IMR-90 (cell line): ENCODE measurements around the gene VIT. TPM values are rescaled to one million over a fixed set of nuclear protein-coding genes. Genes with fewer than 3 reads are reported as not detected.

ENCODE experiments used
- ATAC-seq: fragments of 200-7000 bp; cut with Tn5 transposase; 2 replicates; pipeline ENCODE4 v1.9.1; 2020; ENCODE audit warnings: low read depth, mild to moderate bottlenecking, moderate library complexity
- BruUV-seq: library from RNA; stranded (reverse); fragments of 400-500 nt; replicated peaks from 2 replicates; lab custom pipeline; 2021; lab: Mats Ljungman, UMichigan
- CTCF ChIA-PET: fragments of 300-600 bp; formaldehyde crosslinking; extraction: SDS; loops from one replicate; lab custom pipeline; 2021; ENCODE audit warnings: antibody characterized with exemption; lab: Yijun Ruan, JAX
- POLR2A ChIA-PET: fragments of 300-600 bp; sonication (Branson Sonifier 250); formaldehyde crosslinking; loops from one replicate; lab custom pipeline; 2022; ENCODE audit warnings: antibody characterized with exemption; ENCODE audit not compliant: unreplicated experiment; lab: Charles Lee
- DNase-seq: peaks from one replicate; pipeline ENCODE4 v3.0.0; 2013
- H2AFZ ChIP-seq: replicated peaks from 2 replicates; pipeline ENCODE3; 2013; ENCODE audit warnings: low read length, mild to moderate bottlenecking; ENCODE audit not compliant: poor library complexity
- H2AK5ac ChIP-seq: 2 replicates; pipeline ENCODE4 v1.6.1; 2013; ENCODE audit warnings: low read depth, low read length, inconsistent platforms
- H2AK9ac ChIP-seq: replicated peaks from 2 replicates; pipeline ENCODE3; 2013; ENCODE audit warnings: mild to moderate bottlenecking, low read depth, low read length, moderate library complexity; ENCODE audit not compliant: poor library complexity
- H2BK120ac ChIP-seq: 2 replicates; pipeline ENCODE4 v1.6.1; 2013; ENCODE audit warnings: low read depth, low read length, inconsistent platforms
- H2BK15ac ChIP-seq: 3 replicates; pipeline ENCODE4 v1.6.1; 2013; ENCODE audit warnings: low read depth, low read length, inconsistent platforms
- H2BK20ac ChIP-seq: 2 replicates; pipeline ENCODE4 v1.6.1; 2013; ENCODE audit warnings: low read depth, mild to moderate bottlenecking, inconsistent platforms, low read length, moderate library complexity
- H2BK5ac ChIP-seq: 2 replicates; pipeline ENCODE4 v1.6.1; 2013; ENCODE audit warnings: mild to moderate bottlenecking, low read depth, low read length, inconsistent platforms; ENCODE audit not compliant: poor library complexity, severe bottlenecking
- H3K14ac ChIP-seq: replicated peaks from 2 replicates; pipeline ENCODE4 v1.6.1; 2013; ENCODE audit warnings: low read depth, low read length, inconsistent platforms
- H3K18ac ChIP-seq: 2 replicates; pipeline ENCODE4 v1.6.1; 2013; ENCODE audit warnings: low read depth, low read length, control low read depth
- H3K23ac ChIP-seq: 2 replicates; pipeline ENCODE4 v1.6.1; 2013; ENCODE audit warnings: low read depth, low read length, inconsistent platforms
- H3K27ac ChIP-seq: 2 replicates; pipeline ENCODE4 v1.5.1; 2013; ENCODE audit warnings: mild to moderate bottlenecking, control low read depth, low read length; ENCODE audit not compliant: insufficient read depth
- H3K27me3 ChIP-seq: 2 replicates; pipeline ENCODE4 v1.6.1; 2013; ENCODE audit warnings: low read length; ENCODE audit not compliant: control insufficient read depth, insufficient read depth
- H3K36me3 ChIP-seq: 2 replicates; pipeline ENCODE4 v1.6.1; 2013; ENCODE audit warnings: low read length, mixed read lengths; ENCODE audit not compliant: control insufficient read depth, insufficient read depth
- H3K4ac ChIP-seq: 2 replicates; pipeline ENCODE4 v1.6.1; 2013; ENCODE audit warnings: low read depth, low read length, inconsistent platforms
- H3K4me1 ChIP-seq: 2 replicates; pipeline ENCODE4 v1.6.1; 2013; ENCODE audit warnings: low read length, mixed read lengths; ENCODE audit not compliant: control insufficient read depth, insufficient read depth
- H3K4me2 ChIP-seq: 2 replicates; pipeline ENCODE4 v1.6.1; 2013; ENCODE audit warnings: low read depth, mild to moderate bottlenecking, control low read depth, low read length, moderate library complexity
- H3K4me3 ChIP-seq: 2 replicates; pipeline ENCODE4 v1.5.1; 2013; ENCODE audit warnings: low read depth, mild to moderate bottlenecking, control low read depth, low read length, moderate library complexity; ENCODE audit not compliant: insufficient read depth
- H3K56ac ChIP-seq: 2 replicates; pipeline ENCODE4 v1.6.1; 2013; ENCODE audit warnings: low read length, inconsistent platforms; ENCODE audit not compliant: insufficient read depth; ENCODE audit errors: extremely low read depth
- H3K79me1 ChIP-seq, 2 experiments: 2 replicates each; pipeline ENCODE4 v1.6.1; 2013; ENCODE audit warnings: low read length in 2 of 2, inconsistent platforms in 1 of 2, low read depth in 1 of 2
- H3K9ac ChIP-seq: 2 replicates; pipeline ENCODE4 v1.6.1; 2013; ENCODE audit warnings: low read depth, low read length, control low read depth
- H3K9me1 ChIP-seq: 2 replicates; pipeline ENCODE4 v1.6.1; 2013; ENCODE audit warnings: low read length, inconsistent platforms; ENCODE audit not compliant: insufficient read depth
- H3K9me3 ChIP-seq: 2 replicates; pipeline ENCODE4 v1.6.1; 2013; ENCODE audit warnings: low read length; ENCODE audit not compliant: control insufficient read depth, insufficient read depth
- H4K20me1 ChIP-seq: 2 replicates; pipeline ENCODE4 v1.6.1; 2013; ENCODE audit warnings: low read length, inconsistent platforms; ENCODE audit not compliant: insufficient read depth
- H4K5ac ChIP-seq: 2 replicates; pipeline ENCODE4 v1.6.1; 2013; ENCODE audit warnings: mild to moderate bottlenecking, low read depth, low read length, control low read depth
- H4K8ac ChIP-seq, 2 experiments: 2 replicates each; pipeline ENCODE4 v1.6.1; 2013; ENCODE audit warnings: low read depth in 2 of 2, low read length in 2 of 2, control low read depth in 1 of 2, inconsistent platforms in 1 of 2
- H4K91ac ChIP-seq: 2 replicates; pipeline ENCODE4 v1.6.1; 2013; ENCODE audit warnings: low read depth, low read length, inconsistent platforms; ENCODE audit not compliant: insufficient read depth
- BHLHE40 ChIP-seq: fragments of 150-350 bp; IDR thresholded peaks from 2 replicates; pipeline ENCODE4 v1.6.1; 2016; ENCODE audit warnings: mild to moderate bottlenecking, low read depth, low read length
- CEBPB ChIP-seq: IDR thresholded peaks from 2 replicates; pipeline ENCODE4 v1.6.1; 2012; ENCODE audit warnings: low read depth, low read length, improper control_type of control experiment
- CHD1 ChIP-seq: IDR thresholded peaks from 2 replicates; pipeline ENCODE4 v1.6.1; 2012; ENCODE audit warnings: low read depth, low read length, improper control_type of control experiment
- CTCF ChIP-seq: conservative IDR thresholded peaks from 2 replicates; pipeline ENCODE4 v1.5.1; 2012; ENCODE audit warnings: mild to moderate bottlenecking, low read depth, low read length, improper control_type of control experiment
- ELK1 ChIP-seq: fragments of 150-350 bp; IDR thresholded peaks from 2 replicates; pipeline ENCODE4 v1.6.1; 2016; ENCODE audit warnings: low read depth, mild to moderate bottlenecking, low read length, moderate library complexity, borderline replicate concordance
- FOS ChIP-seq: fragments of 150-350 bp; IDR thresholded peaks from 2 replicates; pipeline ENCODE4 v1.6.1; 2016; ENCODE audit warnings: low read depth, low read length
- MAFK ChIP-seq: IDR thresholded peaks from 2 replicates; pipeline ENCODE4 v1.6.1; 2012; ENCODE audit warnings: low read depth, low read length, improper control_type of control experiment
- MAZ ChIP-seq: IDR thresholded peaks from 2 replicates; pipeline ENCODE4 v1.6.1; 2012; ENCODE audit warnings: low read depth, mild to moderate bottlenecking, low read length, improper control_type of control experiment, moderate library complexity, borderline replicate concordance
- MXI1 ChIP-seq: IDR thresholded peaks from 2 replicates; pipeline ENCODE4 v1.6.1; 2012; ENCODE audit warnings: low read depth, mild to moderate bottlenecking, low read length, moderate library complexity, borderline replicate concordance
- RAD21 ChIP-seq: IDR thresholded peaks from 2 replicates; pipeline ENCODE4 v1.6.1; 2012; ENCODE audit warnings: low read length, improper control_type of control experiment
- RCOR1 ChIP-seq: IDR thresholded peaks from 2 replicates; pipeline ENCODE4 v1.6.1; 2012; ENCODE audit warnings: mild to moderate bottlenecking, low read length, improper control_type of control experiment; ENCODE audit not compliant: insufficient replicate concordance
- RFX5 ChIP-seq: IDR thresholded peaks from 2 replicates; pipeline ENCODE4 v1.8.0; 2012; ENCODE audit warnings: low read depth, mild to moderate bottlenecking, low read length, moderate library complexity
- SMC3 ChIP-seq: fragments of 150-350 bp; IDR thresholded peaks from 2 replicates; pipeline ENCODE4 v1.6.1; 2016; ENCODE audit warnings: low read depth, mild to moderate bottlenecking, antibody characterized with exemption, low read length, moderate library complexity
- whole genome bisulfite sequencing, 2 experiments: methylation state at CpG; one replicate each; pipeline versions ENCODE4 v1.1.5 to v1.1.7; 2013; ENCODE audit warnings: missing lambda C conversion rate in 2 of 2; ENCODE audit not compliant: insufficient read length in 1 of 2; ENCODE audit errors: extremely low coverage in 2 of 2; 5-methylcytosine and 5-hydroxymethylcytosine counted together
- dilution Hi-C: fragments of 300-500 bp; cut with HindIII; formaldehyde crosslinking; loops from one replicate; pipeline ENCODE4 v1.14.3; 2018; ENCODE audit warnings: low sequenced_read_pairs; ENCODE audit not compliant: unreplicated experiment
- in situ Hi-C: fragments of 300-500 bp; cut with MboI; formaldehyde crosslinking; loops from 3 replicates; pipeline ENCODE4 v1.14.3; 2019; ENCODE audit warnings: low sequenced_read_pairs, inconsistent platforms, mixed read lengths
- intact Hi-C: fragments of 100-400 bp; cut with micrococcal nuclease; formaldehyde crosslinking; loops from 2 replicates; pipeline ENCODE4 v1.10.0; 2022
- polyA plus RNA-seq, 3 experiments: library from polyadenylated mRNA; depleted of rRNA; stranded (reverse); fragments of >200 nt; gene quantifications; 2 replicates each; pipeline ENCODE4 v1.2.3, GENCODE V29; 2012; ENCODE audit warnings: low replicate concordance in 1 of 3
- total RNA-seq: library from RNA; depleted of rRNA; stranded (reverse); fragments of >200 nt; gene quantifications from 2 replicates; pipeline ENCODE4 v1.2.3, GENCODE V29; 2012

Gene VIT
- total and polyA plus RNA-seq, 2 of the 4 experiments (the other 2 are of a cell fraction) = under 0.01 TPM; not detected in 1

GRCh38 chr2:36831185-36831584 lies 134.7 kb downstream of the VIT start:
- Histone ChIP-seq H4K5ac (no peak overlapping the region), H4K8ac (no peak overlapping the region), H4K20me1 (no peaks in the 10 kb centered on the region), H3K4me3 (no peak overlapping the region), H2BK20ac (no peak overlapping the region), H3K4ac (no peak overlapping the region), H2AK9ac (no peak overlapping the region), H2AFZ (no peak overlapping the region), H3K18ac (no peak overlapping the region), H3K23ac (no peak overlapping the region), H3K27ac (no peak overlapping the region), H2BK15ac (no peak overlapping the region), H3K27me3 (no peaks in the 10 kb centered on the region), H3K9me3 (no peaks in the 10 kb centered on the region), H3K4me2 (no peak overlapping the region), H2AK5ac (no peak overlapping the region), H2BK5ac (no peak overlapping the region), H3K56ac (no peak overlapping the region), H3K79me1 (no peaks in the 10 kb centered on the region), H3K9me1 (no peaks in the 10 kb centered on the region), H3K36me3 (no peaks in the 10 kb centered on the region), H4K91ac (no peak overlapping the region), H3K4me1 (no peaks in the 10 kb centered on the region), H2BK120ac (no peak overlapping the region), H3K9ac (no peak overlapping the region), H3K14ac (no peak overlapping the region)
- DNase-seq (no peak), ATAC-seq (no peak)
- intact Hi-C loops = no loop called here
- WGBS, 2 experiments = no CpG with 5 or more reads among the region's 1 CpG
- no TSS peak for BruUV-seq
- ChIA-PET CTCF (no interaction called here), POLR2A (no interaction called here)
- no peak for TF ChIP-seq RCOR1
- no peak for TF ChIP-seq FOS
- TF ChIP-seq RAD21 = no peak
- TF ChIP-seq ELK1 = no peak
- TF ChIP-seq RFX5 = no peak
- TF ChIP-seq MAFK = no peak
- TF ChIP-seq CEBPB = no peak
- no peak for TF ChIP-seq MXI1
- no peak for TF ChIP-seq CTCF
- no peak for TF ChIP-seq BHLHE40
- no peak for TF ChIP-seq MAZ
- no peak for TF ChIP-seq CHD1
- no peak for TF ChIP-seq SMC3
- in situ Hi-C loops = no loop called here
- dilution Hi-C loops = no loop called here
